ENCODE data around the gene TBC1D9. TPM values are rescaled to one million over a fixed set of nuclear protein-coding genes. Genes with fewer than 3 reads are reported as not detected.

The TBC1D9 gene
- total RNA-seq, 2 experiments from 2014 or later: 0.20 to 0.33 TPM

- DNase-seq (no peak), ATAC-seq (ENCODE audit: poor library complexity) (no peak)
- ChIA-PET CTCF (no interaction called here), POLR2A (no interaction called here)
- TF ChIP-seq CTCF (IDR thresholded peaks at IDR 0.05): no peak
- no peaks in the 10 kb centered on the region for H3K36me3 ChIP-seq (ENCODE audit: insufficient read depth, low read length)
- H3K27ac Mint-ChIP-seq: no peak overlapping the region
- no peaks in the 10 kb centered on the region for H3K4me1 Mint-ChIP-seq (ENCODE audit: low read depth)
- no peak overlapping the region for H3K4me3 Mint-ChIP-seq
- H3K27me3 Mint-ChIP-seq: peaks cover 8% of the 10 kb centered on the region
- no peaks in the 10 kb centered on the region for H3K4me1 ChIP-seq (ENCODE audit: insufficient read depth, low read length)
- intact Hi-C loops (cut with DNase I, micrococcal nuclease): no loop called here
- no peaks in the 10 kb centered on the region for H3K36me3 Mint-ChIP-seq (ENCODE audit: low read depth)
- H3K9me3 ChIP-seq (ENCODE audit: control insufficient read depth in 1 of 2, insufficient read depth in 1 of 2, low read length in 2 of 2): no peaks in the 10 kb centered on the region
- H3K9me3 Mint-ChIP-seq: no peaks in the 10 kb centered on the region
- no peak overlapping the region for H3K27ac ChIP-seq (ENCODE audit: low read depth in 1 of 2, low read length in 2 of 2)
- no peak overlapping the region for H3K4me3 ChIP-seq (ENCODE audit: low read length)
- H3K27me3 ChIP-seq (ENCODE audit: control insufficient read depth in 1 of 2, insufficient read depth in 2 of 2, low read length in 2 of 2): no peaks in the 10 kb centered on the region
Observed at GRCh38 chr4:140611854-140612253, 144.3 kb downstream of the TBC1D9 start.

- Histone ChIP-seq H3K9me3 (ENCODE audit: control insufficient read depth in 1 of 2, insufficient read depth in 1 of 2, low read length in 2 of 2) (no peaks in the 10 kb centered on the region), H3K4me1 (ENCODE audit: insufficient read depth, low read length) (no peaks in the 10 kb centered on the region), H3K4me3 (ENCODE audit: low read length) (no peak overlapping the region), H3K27ac (ENCODE audit: low read depth in 1 of 2, low read length in 2 of 2) (no peak overlapping the region), H3K27me3 (ENCODE audit: control insufficient read depth in 1 of 2, insufficient read depth in 2 of 2, low read length in 2 of 2) (peaks cover 0 to 3% of the 10 kb centered on the region in 2 experiments), H3K36me3 (ENCODE audit: insufficient read depth, low read length) (no peaks in the 10 kb centered on the region)
- ATAC-seq (ENCODE audit: poor library complexity) (no peak), DNase-seq (peak in 3 of 14 experiments; percentile 24 to 43 (median 32))
- H3K4me1 Mint-ChIP-seq (ENCODE audit: low read depth): no peaks in the 10 kb centered on the region
- no peaks in the 10 kb centered on the region for H3K36me3 Mint-ChIP-seq (ENCODE audit: low read depth)
- peak; percentile 49 for TF ChIP-seq CTCF (IDR thresholded peaks at IDR 0.05)
- intact Hi-C loops (cut with DNase I, micrococcal nuclease): loop anchor here in 1 of 2 experiments (2.0 kb wide), 1 partner anchor 249 kb away; no protein-coding TSS in a partner anchor
- POLR2A ChIA-PET: no interaction called here
- H3K9me3 Mint-ChIP-seq: no peaks in the 10 kb centered on the region
- H3K27me3 Mint-ChIP-seq: peaks cover 8% of the 10 kb centered on the region
- CTCF ChIA-PET: no interaction called here
- H3K4me3 Mint-ChIP-seq: no peak overlapping the region
- H3K27ac Mint-ChIP-seq: no peak overlapping the region
Observed at GRCh38 chr4:140609548-140610425, 146.4 kb downstream of the TBC1D9 start.

DNA sequence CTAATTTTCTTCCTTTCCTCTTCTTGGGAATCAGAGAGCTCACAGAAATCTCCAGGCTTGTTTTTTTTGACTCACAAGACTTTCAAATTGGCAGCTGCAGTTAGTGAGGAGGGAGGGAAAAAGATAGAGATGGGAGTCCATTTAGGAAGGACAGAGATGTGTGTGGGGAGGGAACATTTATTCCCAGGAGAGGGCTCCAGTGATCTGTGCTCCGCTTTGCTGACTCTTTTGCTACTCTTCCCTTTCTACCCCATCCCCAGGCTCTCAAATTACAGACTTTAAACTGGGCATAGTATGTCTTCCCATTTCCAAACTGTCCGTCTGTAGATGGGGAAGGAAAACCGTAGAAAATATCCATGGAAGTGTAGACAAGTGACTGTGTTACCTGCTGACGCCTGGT, 148.3 kb downstream of the TBC1D9 start:
- intact Hi-C loops (cut with DNase I, micrococcal nuclease): loop anchor here in 1 of 2 experiments (2.0 kb wide), 1 partner anchor 247 kb away; no protein-coding TSS in a partner anchor
- TF ChIP-seq CTCF (IDR thresholded peaks at IDR 0.05): no peak
- no peak overlapping the region for H3K4me3 ChIP-seq (ENCODE audit: low read length)
- H3K27me3 Mint-ChIP-seq: peaks cover 8% of the 10 kb centered on the region
- no peak overlapping the region for H3K27ac Mint-ChIP-seq
- H3K36me3 Mint-ChIP-seq (ENCODE audit: low read depth): no peaks in the 10 kb centered on the region
- no peaks in the 10 kb centered on the region for H3K4me1 ChIP-seq (ENCODE audit: insufficient read depth, low read length)
- H3K4me3 Mint-ChIP-seq: no peak overlapping the region
- no peak for ATAC-seq (ENCODE audit: poor library complexity)
- no peak for DNase-seq
- ChIA-PET POLR2A (no interaction called here), CTCF (no interaction called here)
- H3K9me3 Mint-ChIP-seq: no peaks in the 10 kb centered on the region
- no peaks in the 10 kb centered on the region for H3K9me3 ChIP-seq (ENCODE audit: control insufficient read depth in 1 of 2, insufficient read depth in 1 of 2, low read length in 2 of 2)
- H3K4me1 Mint-ChIP-seq (ENCODE audit: low read depth): no peaks in the 10 kb centered on the region
- no peak overlapping the region for H3K27ac ChIP-seq (ENCODE audit: low read depth in 1 of 2, low read length in 2 of 2)
- no peaks in the 10 kb centered on the region for H3K36me3 ChIP-seq (ENCODE audit: insufficient read depth, low read length)
- peaks cover 0 to 3% of the 10 kb centered on the region in 2 experiments for H3K27me3 ChIP-seq (ENCODE audit: control insufficient read depth in 1 of 2, insufficient read depth in 2 of 2, low read length in 2 of 2)

All from CD4-positive, alpha-beta T cell (primary cell).